PFSK-1 (cell line): ENCODE results near the gene PIGQ.

ENCODE experiments used
- SIN3A ChIP-seq: IDR thresholded peaks from 2 replicates; pipeline ENCODE4 v1.6.1; 2012; ENCODE audit warnings: mild to moderate bottlenecking, low read length, moderate library complexity, borderline replicate concordance; ENCODE audit not compliant: insufficient read depth
- TF ChIP-seq, protein P1 (sequence below), 2 experiments: IDR thresholded peaks; 2 replicates each; pipeline versions ENCODE4 v1.6.1 to v1.8.0; 2011 to 2012; ENCODE audit warnings: low read depth in 2 of 2, low read length in 2 of 2, control low read depth in 1 of 2, inconsistent platforms in 1 of 2, mild to moderate bottlenecking in 1 of 2, moderate library complexity in 1 of 2; ENCODE audit not compliant: insufficient read depth in 1 of 2

DNA sequence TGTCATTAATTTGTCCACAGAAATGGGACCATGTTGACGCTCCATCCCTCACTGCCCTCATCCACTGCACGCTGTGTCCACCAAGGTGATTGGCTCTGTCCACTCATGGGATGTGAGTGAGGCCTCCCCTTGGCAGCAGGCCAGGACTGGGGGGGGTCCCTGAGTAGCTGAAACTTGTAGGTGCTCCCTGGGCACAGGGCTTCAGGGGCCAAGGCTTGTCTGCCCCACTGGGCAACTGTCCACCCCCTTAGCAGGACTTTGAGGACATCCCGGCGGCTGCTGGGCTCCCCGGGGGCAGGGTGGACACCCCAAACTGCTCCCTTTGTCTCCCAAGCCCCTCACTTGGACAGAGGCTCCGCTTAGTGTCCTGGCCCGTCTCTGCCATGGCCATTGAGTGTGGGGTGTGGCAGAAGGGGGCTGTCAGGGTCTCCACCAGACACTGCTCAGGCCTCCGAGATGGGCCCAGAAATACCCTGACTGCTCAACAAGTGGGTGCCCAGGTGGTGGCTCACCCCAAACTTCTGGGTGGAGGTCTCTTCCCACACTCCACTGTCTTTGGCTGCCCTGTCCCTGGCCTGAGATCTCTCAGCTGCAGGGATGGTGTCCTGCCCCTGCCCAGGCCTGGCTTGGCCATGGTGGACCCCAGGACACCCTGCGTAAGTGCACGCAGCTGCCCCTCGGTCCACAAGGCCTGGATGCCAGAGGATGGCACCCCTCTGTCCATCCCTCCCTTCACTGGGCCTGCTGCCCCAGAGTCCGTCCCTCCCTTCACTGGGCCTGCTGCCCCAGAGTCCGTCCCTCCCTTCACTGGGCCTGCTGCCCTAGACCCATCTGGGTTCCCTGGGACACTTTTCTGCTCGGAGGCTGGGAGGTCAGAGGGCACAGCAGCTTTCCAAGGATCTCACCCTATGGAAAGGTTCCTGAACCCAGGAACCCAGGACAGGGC is 17.1 kb downstream of the PIGQ start:
- TF ChIP-seq, protein P1, sequence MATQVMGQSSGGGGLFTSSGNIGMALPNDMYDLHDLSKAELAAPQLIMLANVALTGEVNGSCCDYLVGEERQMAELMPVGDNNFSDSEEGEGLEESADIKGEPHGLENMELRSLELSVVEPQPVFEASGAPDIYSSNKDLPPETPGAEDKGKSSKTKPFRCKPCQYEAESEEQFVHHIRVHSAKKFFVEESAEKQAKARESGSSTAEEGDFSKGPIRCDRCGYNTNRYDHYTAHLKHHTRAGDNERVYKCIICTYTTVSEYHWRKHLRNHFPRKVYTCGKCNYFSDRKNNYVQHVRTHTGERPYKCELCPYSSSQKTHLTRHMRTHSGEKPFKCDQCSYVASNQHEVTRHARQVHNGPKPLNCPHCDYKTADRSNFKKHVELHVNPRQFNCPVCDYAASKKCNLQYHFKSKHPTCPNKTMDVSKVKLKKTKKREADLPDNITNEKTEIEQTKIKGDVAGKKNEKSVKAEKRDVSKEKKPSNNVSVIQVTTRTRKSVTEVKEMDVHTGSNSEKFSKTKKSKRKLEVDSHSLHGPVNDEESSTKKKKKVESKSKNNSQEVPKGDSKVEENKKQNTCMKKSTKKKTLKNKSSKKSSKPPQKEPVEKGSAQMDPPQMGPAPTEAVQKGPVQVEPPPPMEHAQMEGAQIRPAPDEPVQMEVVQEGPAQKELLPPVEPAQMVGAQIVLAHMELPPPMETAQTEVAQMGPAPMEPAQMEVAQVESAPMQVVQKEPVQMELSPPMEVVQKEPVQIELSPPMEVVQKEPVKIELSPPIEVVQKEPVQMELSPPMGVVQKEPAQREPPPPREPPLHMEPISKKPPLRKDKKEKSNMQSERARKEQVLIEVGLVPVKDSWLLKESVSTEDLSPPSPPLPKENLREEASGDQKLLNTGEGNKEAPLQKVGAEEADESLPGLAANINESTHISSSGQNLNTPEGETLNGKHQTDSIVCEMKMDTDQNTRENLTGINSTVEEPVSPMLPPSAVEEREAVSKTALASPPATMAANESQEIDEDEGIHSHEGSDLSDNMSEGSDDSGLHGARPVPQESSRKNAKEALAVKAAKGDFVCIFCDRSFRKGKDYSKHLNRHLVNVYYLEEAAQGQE (IDR thresholded peaks at IDR 0.05; ENCODE audit: insufficient read depth in 1 of 2, low read depth in 2 of 2, low read length in 2 of 2): no peak
- TF ChIP-seq SIN3A: no peak
